Large intestine (tissue), 3 donors: ENCODE measurements around the gene GAB1. TPM values are rescaled to one million over a fixed set of nuclear protein-coding genes. Genes with fewer than 3 reads are reported as not detected.

Experiments used
- DNase-seq, 2 donors: peaks; one replicate each; pipeline versions ENCODE4 v3.0.0 to v3.0.0-alpha.2; 2013
- H3K27ac ChIP-seq: one replicate; pipeline ENCODE4 v1.5.1; 2013; ENCODE audit warnings: low read length
- H3K27me3 ChIP-seq: 2 replicates; pipeline ENCODE4 v1.6.1; 2013; ENCODE audit warnings: low read length; ENCODE audit not compliant: control insufficient read depth, insufficient read depth
- H3K36me3 ChIP-seq: 2 replicates; pipeline ENCODE4 v1.6.1; 2013; ENCODE audit warnings: low read length; ENCODE audit not compliant: control insufficient read depth, insufficient read depth
- H3K4me1 ChIP-seq: one replicate; pipeline ENCODE4 v1.6.1; 2013; ENCODE audit warnings: low read length; ENCODE audit not compliant: control insufficient read depth, insufficient read depth
- H3K4me3 ChIP-seq: one replicate; pipeline ENCODE4 v1.5.1; 2013; ENCODE audit warnings: low read length
- H3K9me3 ChIP-seq: one replicate; pipeline ENCODE4 v1.6.1; 2013; ENCODE audit warnings: mild to moderate bottlenecking, low read depth, low read length, moderate library complexity; ENCODE audit not compliant: control insufficient read depth
- WGBS: methylation state at CpG from one replicate; pipeline ENCODE4 v1.1.5; 2013; ENCODE audit warnings: low lambda C conversion rate; ENCODE audit not compliant: insufficient coverage; 5-methylcytosine and 5-hydroxymethylcytosine counted together
- polyA plus RNA-seq: library from polyadenylated mRNA; unstranded; fragments of 120-200 nt; gene quantifications from one replicate; pipeline ENCODE4 v1.2.1, GENCODE V29; 2013

The GAB1 gene
- polyA plus RNA-seq, 1 donor, result 69.2 TPM

DNA sequence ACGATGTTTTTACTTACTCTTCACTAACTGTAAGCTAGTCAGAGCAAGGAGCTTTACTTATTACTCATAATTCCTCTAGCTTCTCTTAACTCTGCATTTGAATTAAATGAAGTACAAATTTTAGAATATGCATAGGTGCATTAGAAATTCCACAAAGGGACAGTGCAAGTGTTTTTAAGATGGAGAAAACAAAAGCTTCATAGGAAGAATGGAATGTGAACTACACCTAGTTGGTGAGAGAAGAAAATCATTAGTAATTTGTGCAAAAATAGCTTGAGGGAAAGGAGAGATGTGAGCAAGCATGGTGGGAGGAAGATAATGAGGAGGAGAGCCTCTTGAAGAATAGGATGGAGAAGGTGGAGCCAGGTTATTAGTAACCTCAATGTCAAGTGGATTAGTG, 99.3 kb downstream of the GAB1 start:
- Histone ChIP-seq H3K27me3 (no peaks in the 10 kb centered on the region), H3K4me1 (no peaks in the 10 kb centered on the region), H3K4me3 (no peak overlapping the region), H3K36me3 (peaks cover 56% of the 10 kb centered on the region), H3K27ac (no peak overlapping the region), H3K9me3 (no peaks in the 10 kb centered on the region)
- no peak for DNase-seq
- WGBS, result 67% methylated on average over 1 of the region's 1 CpG

DNA sequence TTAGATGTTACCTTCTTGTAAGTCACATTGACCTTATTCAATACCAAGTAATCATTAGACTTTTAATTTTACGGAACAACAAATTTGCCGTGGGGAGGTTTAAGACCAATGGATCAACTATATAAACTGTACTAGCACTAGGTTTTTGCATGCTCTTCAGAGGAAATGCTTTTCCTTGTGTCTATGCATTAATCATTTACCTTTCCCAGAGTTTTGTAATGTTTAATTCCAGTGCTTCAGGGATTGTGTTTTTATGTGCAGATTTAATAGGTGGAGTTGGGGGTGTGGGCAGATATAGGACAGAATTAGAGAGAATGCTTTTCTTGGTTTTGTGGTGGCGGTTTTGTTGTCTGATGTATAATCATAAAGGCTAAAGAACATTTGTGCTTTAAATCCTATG, 100.8 kb downstream of the GAB1 start:
- WGBS, result 100% methylated on average over 2 of the region's 3 CpGs
- Histone ChIP-seq H3K4me1 (no peaks in the 10 kb centered on the region), H3K36me3 (peaks cover 48% of the 10 kb centered on the region), H3K27me3 (no peaks in the 10 kb centered on the region), H3K4me3 (no peak overlapping the region), H3K9me3 (no peaks in the 10 kb centered on the region), H3K27ac (no peak overlapping the region)
- no peak for DNase-seq

DNA sequence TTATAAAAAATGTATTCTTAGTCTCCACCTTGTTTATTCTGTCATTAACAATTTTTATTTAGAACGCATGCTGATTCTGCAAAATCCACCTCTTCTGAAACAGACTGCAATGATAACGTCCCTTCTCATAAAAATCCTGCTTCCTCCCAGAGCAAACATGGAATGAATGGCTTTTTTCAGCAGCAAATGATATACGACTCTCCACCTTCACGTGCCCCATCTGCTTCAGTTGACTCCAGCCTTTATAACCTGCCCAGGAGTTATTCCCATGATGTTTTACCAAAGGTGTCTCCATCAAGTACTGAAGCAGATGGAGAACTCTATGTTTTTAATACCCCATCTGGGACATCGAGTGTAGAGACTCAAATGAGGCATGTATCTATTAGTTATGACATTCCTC, 101.3 kb downstream of the GAB1 start:
- Histone ChIP-seq H3K36me3 (peaks cover 48% of the 10 kb centered on the region), H3K4me3 (no peak overlapping the region), H3K27ac (no peak overlapping the region), H3K4me1 (no peaks in the 10 kb centered on the region), H3K27me3 (no peaks in the 10 kb centered on the region), H3K9me3 (no peaks in the 10 kb centered on the region)
- 65% methylated on average over 2 of the region's 5 CpGs for WGBS
- peak in 1 of 2 donors; percentile 17 for DNase-seq

DNA sequence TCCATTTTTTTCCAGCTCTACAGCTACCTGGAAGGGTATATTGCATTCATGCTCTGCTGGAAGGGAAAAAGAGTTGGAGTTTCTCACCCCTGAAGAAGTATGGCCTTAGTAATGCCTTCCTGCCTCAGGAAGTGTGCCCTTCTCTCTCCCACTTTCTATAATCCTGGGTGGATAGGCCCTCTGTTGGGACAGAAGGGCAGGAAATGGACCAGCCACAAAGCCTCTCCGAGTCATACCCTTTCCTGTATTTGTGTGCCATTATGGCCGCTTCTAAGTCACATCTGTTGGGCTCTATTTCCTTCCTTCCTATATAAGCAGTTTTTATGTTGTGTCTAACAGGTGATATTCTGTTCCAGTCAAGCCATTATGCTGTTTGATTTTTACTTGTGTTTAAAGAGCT, 102.0 kb downstream of the GAB1 start:
- WGBS, result no CpG with 5 or more reads among the region's 2 CpGs
- peaks cover 44% of the 10 kb centered on the region for H3K36me3 ChIP-seq
- H3K4me1 ChIP-seq, result no peaks in the 10 kb centered on the region
- H3K9me3 ChIP-seq, result no peaks in the 10 kb centered on the region
- H3K4me3 ChIP-seq, result no peak overlapping the region
- DNase-seq, result no peak
- H3K27ac ChIP-seq, result no peak overlapping the region
- H3K27me3 ChIP-seq, result no peaks in the 10 kb centered on the region

DNA sequence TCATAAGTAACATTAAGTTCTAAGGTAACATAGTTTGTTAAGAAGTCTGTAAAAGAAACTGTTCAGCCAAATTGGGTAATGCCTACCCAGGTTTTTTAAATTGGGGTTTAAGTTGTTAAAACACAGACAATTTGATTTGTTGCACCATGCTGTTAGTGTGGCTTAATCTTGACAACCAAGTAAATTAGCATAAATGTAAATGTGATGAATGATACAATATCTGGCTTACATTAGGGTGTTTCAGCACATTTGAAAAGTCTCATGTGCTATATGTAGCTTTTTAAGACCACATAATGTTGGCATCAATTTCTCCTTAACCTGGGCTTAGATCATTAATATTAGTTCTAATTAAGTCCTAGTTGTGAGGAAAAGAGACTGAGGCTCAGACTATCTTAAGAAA, 104.4 kb downstream of the GAB1 start:
- Histone ChIP-seq H3K9me3 (no peaks in the 10 kb centered on the region), H3K36me3 (peaks cover 36% of the 10 kb centered on the region), H3K27ac (no peak overlapping the region), H3K4me3 (no peak overlapping the region), H3K4me1 (no peaks in the 10 kb centered on the region), H3K27me3 (no peaks in the 10 kb centered on the region)
- DNase-seq, result no peak

DNA sequence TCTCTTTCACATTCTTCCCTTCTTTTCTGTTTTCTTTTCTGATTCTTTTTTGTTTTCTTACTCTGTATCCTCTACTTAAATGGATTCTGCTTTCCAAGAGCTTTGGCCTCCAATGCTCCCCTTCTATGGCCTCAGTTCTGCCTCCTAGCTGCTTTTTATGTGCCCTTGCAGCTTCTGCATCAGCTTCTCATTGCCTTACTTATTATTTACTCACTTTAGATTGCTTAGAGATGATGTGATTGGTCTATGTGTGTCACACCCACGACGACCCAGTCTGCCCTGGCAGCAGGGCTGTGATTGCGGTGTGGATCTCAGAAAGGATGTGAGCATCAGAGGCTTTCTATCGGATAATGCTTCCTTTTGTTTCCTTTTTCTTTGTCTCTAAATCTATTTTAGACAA, 105.0 kb downstream of the GAB1 start:
- no peaks in the 10 kb centered on the region for H3K4me1 ChIP-seq
- H3K9me3 ChIP-seq, result no peaks in the 10 kb centered on the region
- peaks cover 31% of the 10 kb centered on the region for H3K36me3 ChIP-seq
- no peak overlapping the region for H3K27ac ChIP-seq
- no peaks in the 10 kb centered on the region for H3K27me3 ChIP-seq
- 67% methylated on average over 1 of the region's 4 CpGs for WGBS
- DNase-seq, result no peak
- H3K4me3 ChIP-seq, result no peak overlapping the region

DNA sequence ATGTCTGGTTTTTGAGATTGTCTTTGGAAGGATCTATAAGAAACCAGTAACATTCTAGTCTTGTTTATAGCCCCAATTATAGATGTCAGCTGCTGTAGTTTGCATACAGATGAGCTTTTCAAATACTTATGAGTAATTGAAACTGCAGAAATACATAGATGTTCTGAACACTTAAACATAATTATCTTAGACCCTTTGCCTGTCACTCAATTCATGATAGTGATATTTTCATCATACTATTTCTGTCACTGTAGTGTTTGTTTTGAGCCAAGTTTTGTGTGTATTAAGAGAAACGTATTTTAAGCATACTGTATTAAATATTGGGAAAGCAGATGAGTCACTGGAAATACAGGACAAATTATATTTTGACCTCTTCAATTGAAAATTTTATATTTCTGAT, 107.1 kb downstream of the GAB1 start:
- H3K36me3 ChIP-seq, result peaks cover 20% of the 10 kb centered on the region
- no peaks in the 10 kb centered on the region for H3K9me3 ChIP-seq
- DNase-seq, result no peak
- H3K27me3 ChIP-seq, result no peaks in the 10 kb centered on the region
- no CpG with 5 or more reads among the region's 1 CpG for WGBS
- no peak overlapping the region for H3K27ac ChIP-seq
- no peaks in the 10 kb centered on the region for H3K4me1 ChIP-seq
- no peak overlapping the region for H3K4me3 ChIP-seq

DNA sequence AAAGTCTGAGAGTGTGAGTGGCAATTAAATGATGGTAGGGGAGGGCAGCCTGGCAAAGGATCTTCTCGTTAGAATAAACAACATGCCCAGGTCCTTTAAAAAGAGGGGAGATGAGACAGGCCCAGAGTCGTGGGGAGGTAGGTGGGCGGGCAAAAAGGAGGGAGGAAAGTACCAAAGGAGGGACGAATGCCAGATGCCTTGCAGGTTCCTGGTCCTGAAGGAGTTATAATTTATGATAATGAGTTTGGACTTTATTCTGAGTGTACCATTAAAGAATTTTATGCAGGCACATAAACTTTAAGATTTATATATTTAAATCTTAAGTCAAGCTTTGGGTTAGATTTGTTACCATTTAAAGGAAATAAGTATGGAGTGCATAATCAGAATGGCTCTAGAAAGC, 114.5 kb downstream of the GAB1 start:
- no peak overlapping the region for H3K4me3 ChIP-seq
- WGBS, result 20% methylated on average over 1 of the region's 4 CpGs
- peaks cover 18% of the 10 kb centered on the region for H3K36me3 ChIP-seq
- no peak for DNase-seq
- no peaks in the 10 kb centered on the region for H3K4me1 ChIP-seq
- H3K27ac ChIP-seq, result no peak overlapping the region
- no peaks in the 10 kb centered on the region for H3K9me3 ChIP-seq
- H3K27me3 ChIP-seq, result no peaks in the 10 kb centered on the region

DNA sequence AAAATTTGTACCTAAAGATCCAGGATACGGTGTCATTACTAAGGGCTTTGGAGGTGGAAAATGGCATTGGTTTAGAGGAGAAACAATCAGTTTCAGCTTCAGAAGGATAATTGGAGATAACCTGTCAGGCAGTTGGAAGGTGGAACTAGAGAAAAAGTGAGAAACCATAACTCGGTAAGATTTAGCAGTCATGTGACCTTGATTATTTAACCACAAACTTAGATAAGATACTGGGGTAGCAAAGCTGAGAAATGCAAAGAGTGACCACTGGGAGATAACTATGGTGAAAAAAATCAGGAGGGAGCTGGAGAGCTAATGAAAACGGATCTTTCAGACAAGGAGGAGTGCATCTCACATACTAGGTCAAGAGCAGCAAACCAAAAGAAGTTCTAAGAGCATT, 118.5 kb downstream of the GAB1 start:
- 70% methylated on average over 2 of the region's 3 CpGs for WGBS
- peaks cover 25% of the 10 kb centered on the region for H3K36me3 ChIP-seq
- no peaks in the 10 kb centered on the region for H3K4me1 ChIP-seq
- H3K27ac ChIP-seq, result no peak overlapping the region
- DNase-seq, result no peak
- H3K4me3 ChIP-seq, result no peak overlapping the region
- H3K9me3 ChIP-seq, result no peaks in the 10 kb centered on the region
- no peaks in the 10 kb centered on the region for H3K27me3 ChIP-seq

DNA sequence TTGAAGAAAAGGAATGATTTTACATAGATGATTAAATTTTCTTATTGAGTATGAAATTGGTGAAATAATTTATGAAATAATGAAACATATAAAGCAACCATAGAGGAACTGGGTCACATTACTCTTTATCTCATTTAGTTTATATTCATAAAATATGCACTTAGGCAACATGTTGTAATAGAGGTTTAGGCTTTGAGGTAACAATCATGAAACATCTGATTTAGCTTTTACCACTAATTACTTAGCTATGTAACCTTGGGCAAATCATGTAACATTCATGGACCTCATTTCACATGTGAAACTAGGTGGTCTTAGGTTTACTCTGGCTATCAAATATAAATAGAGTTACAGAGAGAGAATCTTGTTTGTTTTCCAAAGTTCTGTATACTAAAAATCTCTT, 122.3 kb downstream of the GAB1 start:
- Histone ChIP-seq H3K4me1 (no peaks in the 10 kb centered on the region), H3K27ac (no peak overlapping the region), H3K9me3 (no peaks in the 10 kb centered on the region), H3K36me3 (peaks cover 40% of the 10 kb centered on the region), H3K4me3 (no peak overlapping the region), H3K27me3 (no peaks in the 10 kb centered on the region)
- no peak for DNase-seq

DNA sequence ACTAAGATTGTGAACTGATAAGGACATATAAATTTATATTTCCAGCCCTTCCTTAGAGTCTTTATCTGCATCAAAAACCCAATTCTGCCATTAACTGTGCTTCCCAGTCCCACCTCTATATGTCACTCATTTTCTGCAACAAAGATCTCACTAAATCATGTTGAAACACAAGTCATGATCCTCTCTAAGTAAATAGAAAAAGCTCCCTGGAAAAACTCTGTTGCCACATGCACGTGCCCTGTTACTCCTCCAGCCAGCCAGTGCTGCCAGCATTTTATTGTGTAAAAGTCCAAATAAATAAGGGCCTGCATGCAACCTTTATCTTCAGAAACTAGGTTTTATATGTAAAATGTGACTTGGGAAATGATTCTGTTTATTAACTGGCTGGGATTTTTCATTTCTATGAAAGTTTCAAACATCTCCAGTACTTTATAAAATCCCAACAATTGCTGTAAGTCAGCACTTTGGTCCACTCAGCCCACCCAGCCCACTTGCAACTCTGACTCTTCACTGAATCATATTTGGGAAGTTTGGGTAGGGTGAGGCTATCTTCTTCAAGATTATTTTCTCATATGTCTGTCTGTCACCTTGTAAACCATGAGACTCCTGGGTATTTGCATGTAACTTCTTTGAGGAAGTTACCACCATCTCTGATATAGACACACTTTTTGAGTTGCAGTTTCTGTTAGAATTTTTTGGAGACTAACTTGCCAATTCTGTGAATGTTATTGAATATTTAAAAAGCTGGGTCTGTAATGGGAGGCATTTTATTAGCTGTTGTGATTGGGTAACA, 136.9 kb downstream of the GAB1 start:
- DNase-seq, result no peak
- Histone ChIP-seq H3K9me3 (no peaks in the 10 kb centered on the region), H3K4me1 (no peaks in the 10 kb centered on the region), H3K27ac (no peak overlapping the region), H3K27me3 (no peaks in the 10 kb centered on the region), H3K4me3 (no peak overlapping the region), H3K36me3 (peaks cover 29% of the 10 kb centered on the region)
- no CpG with 5 or more reads among the region's 1 CpG for WGBS
